GM21526 (cell line): ENCODE data around the gene SPACDR.
"Not testable (repeated sequence)": the region's sequence is repeated elsewhere in the genome, so short reads cannot be mapped to it uniquely, and the experiment has no call there.

ENCODE experiments used
- ATAC-seq: cut with Tn5 transposase; IDR thresholded peaks from one replicate; pipeline ENCODE4 v1.9.1; 2021; ENCODE audit warnings: moderate library complexity; ENCODE audit not compliant: unreplicated experiment, low FRiP score

The SPACDR gene

DNA sequence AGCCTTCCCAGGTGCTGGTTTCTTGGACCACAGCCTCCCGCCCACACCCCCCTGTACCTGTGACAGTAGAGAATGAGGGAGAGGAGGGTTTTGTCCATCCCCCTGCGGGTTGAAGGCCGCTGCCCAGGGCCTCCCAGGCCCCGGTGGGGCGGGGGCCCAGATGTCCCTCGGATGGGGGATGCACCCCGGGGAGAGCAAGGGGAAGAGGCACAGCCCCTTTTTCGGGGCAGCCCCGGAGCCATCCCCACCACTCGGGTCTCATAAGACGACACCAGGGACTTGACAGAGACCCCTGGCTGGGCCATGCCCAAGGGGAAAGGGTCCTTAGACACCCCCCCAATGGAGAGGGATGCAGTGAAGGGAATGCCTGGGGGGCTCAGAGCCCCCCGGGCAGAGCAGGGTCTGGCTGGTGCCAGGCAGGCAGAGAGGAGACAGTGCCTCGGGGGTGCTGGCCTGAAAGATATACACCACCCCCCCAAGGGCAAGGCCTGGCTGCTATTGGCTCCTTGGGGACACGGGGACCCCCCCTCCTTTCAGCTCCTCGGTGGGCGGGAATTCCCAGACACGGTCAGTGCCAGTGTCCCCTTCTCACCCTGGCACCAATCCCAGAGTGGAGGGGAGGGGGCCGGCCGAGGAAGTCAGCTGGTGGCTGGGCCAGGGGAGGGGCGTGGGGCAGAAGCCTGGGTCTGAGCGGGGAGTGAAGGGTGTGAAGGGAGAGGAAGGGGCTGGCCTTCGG is 3.7 kb upstream of the SPACDR start:
- no peak for ATAC-seq

DNA sequence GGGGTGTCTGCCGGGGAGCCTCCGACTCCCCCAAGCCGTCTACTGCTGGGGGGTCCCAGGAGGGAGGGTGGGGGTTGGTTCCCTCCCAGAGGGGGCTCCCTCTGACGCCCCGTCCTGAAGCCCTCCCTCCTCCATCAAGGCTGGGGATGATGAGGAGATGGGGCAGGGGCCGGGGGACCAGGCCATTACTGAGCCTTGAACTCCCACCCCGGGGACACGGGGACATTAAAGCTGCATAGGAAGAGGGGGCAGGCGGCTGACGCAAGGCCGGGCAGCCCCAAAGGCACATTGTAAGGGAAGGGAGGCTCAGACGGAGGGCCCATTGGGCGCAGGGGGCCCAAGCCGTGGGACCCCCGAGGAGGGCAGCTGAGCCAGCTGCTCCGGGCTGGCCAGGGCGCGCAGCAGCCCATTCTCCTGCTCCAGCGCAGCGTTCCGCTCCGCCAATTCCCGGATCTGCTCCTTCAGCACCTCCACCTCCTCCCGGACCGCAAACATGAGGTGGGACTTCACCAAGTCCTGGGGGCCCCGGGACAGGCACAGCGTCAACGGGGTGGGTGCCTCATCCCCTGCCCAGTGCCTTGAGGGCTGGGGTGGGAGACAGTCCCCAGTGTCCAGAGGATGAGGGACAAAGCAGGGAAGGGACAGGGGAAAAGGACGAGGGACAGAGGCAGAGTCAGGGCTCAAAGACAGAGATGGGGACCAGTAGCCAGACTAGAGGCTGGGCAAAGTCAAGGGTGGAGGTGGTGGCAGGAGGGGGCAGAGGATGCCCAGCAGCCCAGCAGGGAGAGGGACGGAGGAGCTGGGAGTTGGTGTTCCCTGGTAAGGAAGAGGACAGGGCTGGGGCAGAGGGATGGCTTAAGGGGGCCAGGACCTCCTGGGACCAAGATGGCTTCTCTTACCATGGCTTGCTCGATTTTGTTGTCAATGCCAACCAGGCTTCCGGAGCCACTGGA is 2.9 kb upstream of the SPACDR start:
- no peak for ATAC-seq

- no peak for ATAC-seq
Observed at GRCh38 chr7:100465702-100466311, 1.7 kb upstream of the SPACDR start.

GRCh38 chr7:100465299-100465698 is 1.2 kb upstream of the SPACDR start:
- no peak for ATAC-seq

- no peak for ATAC-seq
Observed at GRCh38 chr7:100464791-100465190, 731 bp upstream of the SPACDR start.

GRCh38 chr7:100457033-100457432 is 7.0 kb downstream of the SPACDR start:
- no peak for ATAC-seq

DNA sequence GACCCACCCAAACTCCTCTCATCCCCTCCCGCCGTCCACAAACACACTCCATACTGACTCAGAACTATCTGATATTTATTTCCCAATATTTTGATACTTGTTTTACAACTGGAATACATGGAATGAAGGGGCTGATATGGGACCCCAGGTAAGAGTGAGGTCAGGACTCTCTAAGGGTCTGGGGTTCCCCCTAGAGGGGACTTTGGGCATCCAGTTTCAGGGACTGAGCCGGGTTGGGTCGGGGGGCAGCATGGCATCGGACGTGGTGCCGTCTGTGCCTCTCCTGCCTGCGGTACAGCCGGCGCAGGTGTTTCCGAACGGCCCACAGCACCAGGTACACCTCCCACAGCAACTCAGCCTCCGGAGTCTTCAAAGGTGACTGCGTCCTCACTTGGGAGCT is 7.5 kb downstream of the SPACDR start:
- no peak for ATAC-seq

GRCh38 chr7:100455206-100455605 is 8.9 kb downstream of the SPACDR start:
- no peak for ATAC-seq

DNA sequence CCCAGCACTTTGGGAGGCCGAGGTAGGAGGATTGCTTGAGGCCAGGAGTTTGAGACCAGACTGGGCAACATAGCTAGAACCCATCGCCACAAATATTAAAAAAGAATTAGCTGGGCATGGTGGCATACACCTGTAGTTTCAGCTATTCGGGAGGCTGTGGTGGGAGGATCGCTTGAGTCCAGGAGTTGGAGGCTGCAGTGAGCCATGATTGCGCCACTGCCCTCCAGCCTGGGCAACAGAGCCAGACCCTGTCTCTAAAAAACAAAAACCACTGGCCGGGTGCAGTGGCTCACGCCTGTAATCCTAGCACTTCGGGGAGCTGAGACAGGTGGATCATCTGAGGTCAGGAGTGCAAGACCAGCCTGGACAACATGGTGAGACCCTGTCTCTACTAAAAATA is 10.2 kb downstream of the SPACDR start:
- not testable (repeated sequence) for ATAC-seq

GRCh38 chr7:100452513-100452912 is 11.5 kb downstream of the SPACDR start:
- no peak for ATAC-seq

GRCh38 chr7:100449190-100449795 is 14.8 kb downstream of the SPACDR start:
- no peak for ATAC-seq

DNA sequence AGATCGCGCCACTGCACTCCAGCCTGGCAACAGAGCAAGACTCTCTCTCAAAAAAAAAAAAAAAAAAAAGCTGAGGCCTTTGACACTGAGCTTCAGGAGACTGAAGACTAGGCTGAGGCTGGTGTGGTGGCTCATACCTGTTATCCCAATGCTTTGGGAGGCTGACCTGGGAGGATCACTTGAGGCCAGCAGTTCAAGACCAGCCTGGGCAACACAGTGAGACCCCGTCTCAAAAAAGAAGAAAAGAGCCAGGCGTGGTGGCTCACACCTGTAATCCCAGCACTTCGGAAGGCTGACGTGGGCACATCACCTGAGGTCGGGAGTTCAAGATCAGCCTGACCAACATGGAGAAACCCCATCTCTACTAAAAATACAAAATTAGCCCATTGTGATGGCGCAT is 16.7 kb downstream of the SPACDR start:
- ATAC-seq = not testable (repeated sequence)

GRCh38 chr7:100446040-100446439 is 18.0 kb downstream of the SPACDR start:
- no peak for ATAC-seq

DNA sequence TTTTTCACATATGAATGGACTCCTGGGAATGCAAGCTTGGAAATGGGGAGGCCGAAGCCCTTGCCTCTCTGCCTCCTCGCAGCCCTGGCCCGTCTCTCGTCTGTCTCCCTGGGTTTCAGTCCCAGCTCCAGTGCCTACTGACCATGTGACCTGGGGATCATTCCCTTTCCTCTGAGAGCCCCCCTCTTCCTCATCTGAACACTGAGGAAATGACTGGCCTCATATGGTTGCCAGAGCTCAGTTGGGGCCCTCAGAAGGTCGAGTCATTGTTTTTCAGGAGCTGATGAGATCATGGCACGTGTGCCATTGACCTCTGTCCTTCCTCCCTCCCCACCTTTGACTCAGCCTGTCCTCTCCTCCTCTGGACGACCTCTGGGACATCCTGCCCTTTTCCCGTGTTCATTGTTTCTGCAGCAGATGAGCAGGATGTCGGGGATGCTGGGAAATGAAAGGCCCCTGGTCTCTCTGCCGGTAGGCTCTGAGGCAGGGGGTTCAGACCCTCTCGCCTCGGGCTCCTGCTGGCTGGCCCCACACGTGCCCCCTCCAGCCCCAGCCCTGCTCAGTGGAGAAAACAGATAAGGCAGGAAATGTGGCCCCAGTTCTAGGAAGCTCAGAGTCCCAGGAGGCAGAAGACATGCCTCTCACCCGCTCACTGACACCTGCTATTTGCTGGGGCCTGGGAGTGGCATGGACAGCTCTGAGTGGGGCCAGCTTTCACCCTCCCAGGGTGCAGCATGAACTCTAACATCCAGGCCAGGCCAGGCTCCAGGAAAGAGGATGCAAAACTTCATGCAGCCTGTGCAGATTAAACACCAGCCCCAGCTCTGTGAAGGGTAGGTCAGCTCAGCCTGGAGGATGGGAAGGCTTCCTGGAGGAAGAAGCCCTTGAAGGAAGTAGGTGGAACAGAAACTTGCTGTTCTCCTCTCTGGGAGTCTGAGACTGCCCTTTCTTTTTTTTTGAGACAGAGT is 19.5 kb downstream of the SPACDR start:
- no peak for ATAC-seq

GRCh38 chr7:100443096-100443840 is 20.8 kb downstream of the SPACDR start:
- no peak for ATAC-seq

DNA sequence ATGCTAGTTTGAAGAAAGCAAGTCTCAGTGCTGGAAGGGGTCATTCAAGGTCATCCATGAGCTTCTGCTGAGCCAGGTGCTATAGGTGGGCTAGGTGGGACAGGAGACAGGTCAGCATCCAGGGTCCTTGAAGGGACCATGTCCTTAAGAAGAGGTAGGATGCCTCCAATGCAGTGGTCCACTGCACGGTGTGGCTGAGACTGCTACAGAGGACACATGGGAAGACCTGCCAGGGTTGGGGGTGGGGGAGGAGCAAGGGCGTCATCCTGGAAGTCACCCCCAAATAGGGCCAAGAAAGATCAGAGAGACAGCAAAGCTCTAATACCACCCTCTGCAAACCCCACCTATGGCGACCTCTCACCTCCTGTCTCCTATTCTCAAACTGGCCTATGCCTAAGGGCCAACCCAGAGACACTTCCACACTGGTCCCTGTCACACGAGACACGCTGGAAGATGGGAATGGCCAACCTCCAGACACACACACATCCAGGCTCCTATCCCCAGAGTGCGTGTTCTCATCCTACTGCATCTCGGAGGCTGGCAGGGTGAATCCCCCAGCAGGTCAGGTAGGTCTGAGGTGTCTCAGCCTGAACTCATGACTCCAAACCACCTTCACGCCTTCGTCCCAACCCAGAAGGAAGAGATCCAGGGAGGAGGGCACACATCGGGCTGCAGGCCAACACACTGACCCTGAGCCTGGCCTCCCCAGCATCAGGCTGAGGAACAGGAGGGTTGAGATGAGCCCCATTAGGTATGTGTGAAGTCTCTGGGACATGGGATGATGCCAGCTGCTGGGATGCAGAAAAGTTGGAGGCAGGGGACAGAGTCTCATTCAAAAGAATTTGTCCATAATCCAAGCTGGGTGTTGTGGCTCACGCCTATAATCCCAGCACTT is 22.2 kb downstream of the SPACDR start:
- no peak for ATAC-seq

- ATAC-seq = not testable (repeated sequence)
Observed at GRCh38 chr7:100439244-100439643, 24.8 kb downstream of the SPACDR start.

DNA sequence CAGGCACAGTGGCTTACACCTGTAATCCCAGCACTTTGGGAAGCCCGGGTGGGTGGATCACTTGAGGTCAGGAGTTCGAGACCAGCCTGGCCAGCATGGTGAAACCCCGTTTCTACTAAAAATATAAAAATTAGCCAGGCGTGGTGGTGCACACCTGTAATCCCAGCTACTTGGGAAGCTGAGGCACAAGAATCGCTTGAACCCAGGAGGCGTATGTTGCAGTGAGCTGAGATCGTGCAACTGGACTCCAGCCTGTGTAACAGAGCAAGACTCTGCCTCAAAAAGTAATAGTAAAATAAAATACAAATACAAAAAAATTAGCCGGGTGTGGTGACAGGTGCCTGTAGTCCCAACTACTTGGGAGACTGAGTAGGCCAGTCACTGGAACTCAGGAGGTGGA is 25.3 kb downstream of the SPACDR start:
- ATAC-seq = not testable (repeated sequence)
